ENCODE measurements around the gene BMP8A.

The BMP8A gene

GRCh38 chr1:39564941-39565340 is 73.5 kb downstream of the BMP8A start:
- intact Hi-C loops (cut with DNase I; ENCODE audit: low total_unique reads), result no loop called here
- no peaks in the 10 kb centered on the region for H3K4me1 ChIP-seq
- TF ChIP-seq CTCF (IDR thresholded peaks at IDR 0.05), result no peak
- peaks cover 96 to 100% (median 100%) of the 10 kb centered on the region in 3 donors for H3K36me3 ChIP-seq
- no peak overlapping the region for H3K27ac ChIP-seq
- no peaks in the 10 kb centered on the region for H3K9me3 ChIP-seq
- H3K27me3 ChIP-seq, result no peaks in the 10 kb centered on the region
- H3K4me3 ChIP-seq, result no peak overlapping the region
- no peak for DNase-seq

GRCh38 chr1:39566441-39567137 is 75.2 kb downstream of the BMP8A start:
- Histone ChIP-seq H3K27ac (no peak overlapping the region), H3K9me3 (no peaks in the 10 kb centered on the region), H3K36me3 (peaks cover 96 to 100% (median 100%) of the 10 kb centered on the region in 3 donors), H3K4me3 (no peak overlapping the region), H3K4me1 (no peaks in the 10 kb centered on the region), H3K27me3 (no peaks in the 10 kb centered on the region)
- DNase-seq, result no peak
- intact Hi-C loops (cut with DNase I; ENCODE audit: low total_unique reads), result no loop called here
- TF ChIP-seq CTCF (IDR thresholded peaks at IDR 0.05), result no peak

- Histone ChIP-seq H3K27ac (no peak overlapping the region), H3K4me1 (peaks cover 0 to under 1% (median under 1%) of the 10 kb centered on the region in 4 donors), H3K9me3 (no peaks in the 10 kb centered on the region), H3K4me3 (no peak overlapping the region), H3K27me3 (no peaks in the 10 kb centered on the region), H3K36me3 (peaks cover 95 to 100% (median 100%) of the 10 kb centered on the region in 3 donors)
- DNase-seq, result no peak
- intact Hi-C loops (cut with DNase I; ENCODE audit: low total_unique reads), result no loop called here
- no peak for TF ChIP-seq CTCF (IDR thresholded peaks at IDR 0.05)
Measured at GRCh38 chr1:39567302-39567701, 75.9 kb downstream of the BMP8A start.

- H3K27ac ChIP-seq, result no peak overlapping the region
- H3K27me3 ChIP-seq, result no peaks in the 10 kb centered on the region
- H3K4me1 ChIP-seq, result peaks cover 0 to 10% (median 6%) of the 10 kb centered on the region in 4 donors
- intact Hi-C loops (cut with DNase I; ENCODE audit: low total_unique reads), result no loop called here
- TF ChIP-seq CTCF (IDR thresholded peaks at IDR 0.05), result no peak
- DNase-seq, result no peak
- H3K4me3 ChIP-seq, result no peak overlapping the region
- peaks cover 88 to 96% (median 94%) of the 10 kb centered on the region in 3 donors for H3K36me3 ChIP-seq
- no peaks in the 10 kb centered on the region for H3K9me3 ChIP-seq
Measured at GRCh38 chr1:39568208-39568607, 76.8 kb downstream of the BMP8A start.

DNA sequence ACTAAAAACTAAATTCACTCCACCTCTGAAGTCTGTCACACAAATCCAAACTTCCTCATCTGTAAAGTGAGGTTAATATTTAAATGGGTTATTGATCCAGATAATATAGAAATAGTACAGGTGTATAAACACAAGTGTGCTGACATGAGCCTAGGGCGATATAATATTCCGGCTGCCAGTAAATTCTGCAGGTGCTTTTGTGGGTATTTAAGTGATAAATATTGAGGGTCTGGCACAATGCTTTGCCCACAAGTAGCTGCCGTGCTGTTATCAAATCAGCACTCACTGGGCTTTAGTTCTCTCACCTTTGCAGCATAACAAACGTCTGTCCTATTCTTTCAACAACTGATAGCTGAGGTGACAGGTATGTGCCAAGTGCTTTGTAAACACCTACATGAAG is 77.6 kb downstream of the BMP8A start:
- DNase-seq, result no peak
- no peak for TF ChIP-seq CTCF (IDR thresholded peaks at IDR 0.05)
- H3K4me3 ChIP-seq, result no peak overlapping the region
- intact Hi-C loops (cut with DNase I; ENCODE audit: low total_unique reads), result no loop called here
- peaks cover 80 to 87% (median 85%) of the 10 kb centered on the region in 3 donors for H3K36me3 ChIP-seq
- no peaks in the 10 kb centered on the region for H3K9me3 ChIP-seq
- H3K27ac ChIP-seq, result no peak overlapping the region
- no peaks in the 10 kb centered on the region for H3K27me3 ChIP-seq
- H3K4me1 ChIP-seq, result peaks cover 0 to 18% (median 13%) of the 10 kb centered on the region in 4 donors
